ENCODE data around the gene CD1E.
"Not testable (repeated sequence)": the region's sequence is repeated elsewhere in the genome, so short reads cannot be mapped to it uniquely, and the experiment has no call there.

Gene CD1E

DNA sequence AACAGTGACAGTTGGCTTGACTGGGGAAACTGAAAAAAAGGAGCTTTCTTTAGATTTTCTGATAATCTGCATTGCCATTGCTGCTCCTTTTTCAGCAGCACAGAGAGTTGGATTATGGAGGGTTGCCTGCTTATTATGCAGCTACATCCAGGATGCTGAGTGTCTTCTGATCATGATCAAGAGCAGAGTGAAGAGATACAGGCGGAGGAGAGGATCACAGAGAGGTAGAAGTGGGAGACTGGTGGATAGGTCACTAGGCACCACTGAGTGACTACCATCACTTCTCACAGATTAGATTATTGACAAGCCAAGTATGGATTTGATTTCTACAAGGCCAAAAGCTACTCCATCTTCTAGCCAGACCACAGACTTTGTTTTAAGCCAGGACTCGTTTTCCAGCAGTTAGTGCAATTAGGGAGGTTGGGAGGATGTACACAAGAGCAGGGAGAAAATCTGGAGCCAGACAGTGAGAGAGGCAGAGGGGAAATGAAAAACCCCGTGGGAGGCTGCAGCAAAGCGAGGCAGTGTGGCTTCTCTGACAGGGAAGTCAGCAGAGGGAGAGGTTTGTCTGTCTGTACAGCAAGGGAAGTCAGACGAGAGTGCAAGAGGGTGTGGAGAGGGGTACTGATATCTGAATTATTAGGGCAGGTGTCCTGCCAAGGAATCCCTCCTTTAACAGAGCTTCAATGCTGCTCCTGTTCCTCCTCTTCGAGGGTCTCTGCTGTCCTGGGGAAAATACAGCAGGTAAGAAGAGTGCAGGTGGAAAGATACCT, at the start of gene CD1E:
Gene CD1E, plus strand, starts transcription at position 592 of the 773 bp plus-strand sequence. Its CDS starts 95 bp downstream, at position 687.
- DNase-seq (ENCODE audit: low read depth in 2 of 3, low spot score in 2 of 3): no peak

GRCh38 chr1:158310623-158311022, 43.1 kb upstream of the CD1E start:
- no peak for DNase-seq (ENCODE audit: low read depth in 2 of 3, low spot score in 2 of 3)

DNA sequence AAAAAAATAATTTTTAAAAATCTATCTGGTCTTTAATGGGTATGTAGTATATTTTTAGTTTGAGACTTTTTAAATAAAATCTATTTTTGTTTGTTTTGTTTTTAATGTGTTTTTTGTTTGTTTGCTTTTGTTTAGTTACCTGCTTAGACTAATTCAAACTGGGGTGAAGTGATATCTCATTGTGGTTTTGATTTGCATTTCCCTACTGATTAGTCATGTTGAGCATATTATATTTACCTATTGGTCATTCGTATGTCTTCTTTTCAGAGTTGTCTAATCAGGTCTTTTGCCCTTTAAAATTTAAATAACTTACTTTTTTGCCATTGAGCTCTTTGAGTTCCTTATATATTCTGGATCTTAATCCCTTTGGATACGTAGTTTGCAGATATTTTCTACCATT, 42.6 kb upstream of the CD1E start:
- no peak for DNase-seq (ENCODE audit: low read depth in 2 of 3, low spot score in 2 of 3)

- DNase-seq (ENCODE audit: low read depth in 2 of 3, low spot score in 2 of 3): no peak
Measured at GRCh38 chr1:158323866-158324265, 29.8 kb upstream of the CD1E start.

DNA sequence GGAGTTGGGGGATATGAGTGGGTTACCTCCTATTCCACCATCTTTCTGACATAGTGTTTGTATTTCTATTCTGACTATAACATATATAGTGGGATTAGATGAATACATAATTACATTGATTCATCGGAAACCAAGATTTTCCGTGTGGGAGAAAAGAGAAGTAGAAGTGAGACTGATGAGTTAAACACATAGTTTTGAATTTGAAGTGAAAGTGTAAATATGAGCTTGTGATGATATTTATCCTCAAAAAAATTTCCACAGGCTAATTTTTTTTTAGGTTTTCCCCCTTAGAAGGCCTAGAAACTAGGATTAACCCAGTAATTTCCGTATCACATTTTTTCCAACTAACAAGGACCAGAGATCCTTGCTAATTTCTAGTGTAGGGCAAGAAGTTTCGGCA, 29.3 kb upstream of the CD1E start:
- no peak for DNase-seq (ENCODE audit: low read depth in 2 of 3, low spot score in 2 of 3)

DNA sequence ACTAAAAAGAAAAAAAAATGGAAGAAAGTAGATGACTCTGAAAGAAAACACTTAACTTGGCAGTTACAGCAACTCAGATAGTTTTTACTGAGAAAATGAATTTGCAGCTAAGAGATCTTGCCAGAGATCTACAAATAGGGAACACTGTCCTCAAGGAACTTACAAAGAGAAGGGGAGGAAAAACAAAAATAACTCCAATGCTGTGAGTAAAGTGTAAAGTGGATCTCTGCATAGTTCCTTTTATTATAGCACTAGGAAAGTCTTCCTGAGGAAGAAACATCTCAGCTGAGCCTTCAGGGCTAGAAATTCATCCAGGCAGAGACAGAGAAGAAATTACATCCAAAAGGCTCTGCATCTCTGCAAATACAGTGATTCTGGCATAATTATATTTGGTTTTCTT, 26.2 kb upstream of the CD1E start:
- DNase-seq (ENCODE audit: low read depth in 2 of 3, low spot score in 2 of 3): no peak

DNA sequence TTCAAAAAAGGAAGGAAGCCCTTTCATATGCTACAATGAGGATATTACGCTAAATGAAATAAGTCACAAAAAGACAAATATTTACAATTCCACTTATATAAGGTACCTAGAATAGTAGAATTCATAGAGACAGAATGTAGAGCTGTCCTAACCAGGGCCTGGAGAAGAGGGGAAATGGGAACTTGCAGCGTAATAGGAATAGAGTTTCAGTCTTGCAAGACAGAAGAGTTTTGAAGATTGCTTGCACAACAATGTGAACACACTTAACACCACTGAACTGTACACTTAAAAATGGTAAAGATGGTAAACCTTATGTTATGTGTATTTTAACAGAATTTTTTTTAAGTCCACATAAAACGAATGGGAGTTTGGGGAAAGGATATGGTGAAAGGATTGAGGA, 25.3 kb upstream of the CD1E start:
- DNase-seq (ENCODE audit: low read depth in 2 of 3, low spot score in 2 of 3): no peak

DNA sequence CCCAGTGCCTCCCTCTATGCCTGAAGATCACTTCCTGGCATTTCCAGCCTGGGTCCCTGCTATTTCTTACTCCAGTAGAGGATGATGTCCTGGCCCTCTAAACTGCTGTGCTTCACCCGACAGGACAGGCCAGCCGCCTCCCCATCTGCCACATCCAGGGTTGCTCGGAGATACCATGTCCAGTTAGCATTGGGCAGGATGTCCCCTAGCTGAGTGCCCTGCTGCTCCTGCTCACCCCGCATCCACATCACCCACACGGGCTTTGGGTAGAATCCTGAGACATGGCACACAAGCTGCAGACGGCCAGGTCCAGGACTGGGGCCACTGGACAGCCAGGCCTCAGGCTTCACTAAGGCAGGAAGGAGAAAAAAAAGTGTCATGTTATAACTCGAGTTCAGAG, 24.4 kb upstream of the CD1E start:
- no peak for DNase-seq (ENCODE audit: low read depth in 2 of 3, low spot score in 2 of 3)

- no peak for DNase-seq (ENCODE audit: low read depth in 2 of 3, low spot score in 2 of 3)
Measured at GRCh38 chr1:158329733-158330132, 24.0 kb upstream of the CD1E start.

GRCh38 chr1:158330391-158331105, 23.1 kb upstream of the CD1E start:
- no peak for DNase-seq (ENCODE audit: low read depth in 2 of 3, low spot score in 2 of 3)

GRCh38 chr1:158331106-158331425, 22.6 kb upstream of the CD1E start:
- no peak for DNase-seq (ENCODE audit: low read depth in 2 of 3, low spot score in 2 of 3)

DNA sequence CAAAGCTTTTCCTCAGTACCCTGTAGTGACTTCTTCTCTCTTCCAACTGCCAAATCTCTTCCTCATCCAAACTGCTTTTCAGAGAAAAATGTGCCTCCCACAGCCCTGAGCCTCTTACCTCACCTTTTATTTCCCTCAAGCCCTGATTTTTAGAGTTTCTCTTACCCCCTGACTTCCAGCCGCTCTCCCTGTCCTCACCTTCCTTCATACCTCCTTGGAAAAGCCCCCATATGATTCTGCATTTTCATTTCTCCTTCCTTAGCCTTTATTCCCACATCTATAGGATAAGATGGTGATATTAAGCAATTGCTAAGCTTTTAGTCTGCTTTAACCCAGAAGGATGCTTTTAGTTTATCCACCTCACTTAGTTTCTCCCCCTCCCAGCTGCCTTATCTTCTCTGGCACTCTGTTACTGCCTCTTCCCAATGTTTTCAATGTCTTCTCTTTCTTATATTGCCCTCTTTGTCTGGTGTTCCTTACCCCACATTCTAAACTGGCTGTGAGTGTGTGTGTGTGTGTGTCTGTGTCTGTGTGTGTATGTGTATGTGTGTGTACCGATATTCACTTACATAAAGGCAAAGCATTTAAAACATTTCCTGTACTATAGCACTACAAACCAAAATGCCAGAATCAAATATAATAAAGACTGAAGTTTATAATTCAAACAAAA, 22.1 kb upstream of the CD1E start, which contains the start of gene CD1B:
Gene CD1B, minus strand, starts transcription at position 51 of the 670 bp plus-strand sequence. CDS start 108 bp downstream, outside the sequence.
- no peak for DNase-seq (ENCODE audit: low read depth in 2 of 3, low spot score in 2 of 3)

DNA sequence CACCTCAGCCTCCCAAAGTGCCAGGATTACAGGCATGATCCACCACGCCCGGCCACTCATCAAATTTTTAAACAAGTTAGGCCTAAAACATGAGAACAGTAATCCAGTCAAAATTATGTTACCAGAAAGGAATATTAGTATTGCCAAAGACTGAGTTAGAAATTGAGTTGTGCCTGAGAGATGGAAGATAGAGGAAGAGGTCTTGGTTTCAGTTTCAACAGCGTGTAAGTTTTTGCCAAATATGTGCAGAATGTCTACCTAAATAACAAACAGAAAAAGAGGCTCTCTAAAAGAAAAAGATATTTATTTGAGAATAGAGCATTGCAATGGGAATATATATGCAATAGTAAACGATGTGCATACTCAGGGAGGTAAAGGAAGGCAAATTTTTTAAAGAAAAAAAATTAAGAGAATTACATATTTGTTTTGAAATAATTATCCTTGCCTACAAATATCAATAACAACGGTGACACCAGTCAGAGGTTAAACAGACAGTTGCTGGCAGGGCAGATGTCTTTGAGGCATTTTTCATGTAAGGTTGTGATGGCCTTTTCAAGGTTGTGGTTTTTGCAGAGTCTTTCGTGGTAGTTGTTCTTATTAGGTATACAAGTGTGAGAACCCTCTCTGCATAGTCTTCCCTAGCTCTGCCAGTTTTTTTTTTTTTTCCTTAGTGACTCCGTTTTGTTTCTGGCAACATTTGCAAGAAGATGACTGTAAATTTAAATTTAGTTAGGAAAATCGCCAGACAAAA, 20.1 kb upstream of the CD1E start:
- no peak for DNase-seq (ENCODE audit: low read depth in 2 of 3, low spot score in 2 of 3)

- no peak for DNase-seq (ENCODE audit: low read depth in 2 of 3, low spot score in 2 of 3)
Measured at GRCh38 chr1:158334526-158335212, 19.0 kb upstream of the CD1E start.

- DNase-seq (ENCODE audit: low read depth in 2 of 3, low spot score in 2 of 3): no peak
Measured at GRCh38 chr1:158335213-158335532, 18.5 kb upstream of the CD1E start.

- not testable (repeated sequence) for DNase-seq (ENCODE audit: low read depth in 2 of 3, low spot score in 2 of 3)
Measured at GRCh38 chr1:158336413-158336812, 17.3 kb upstream of the CD1E start.

DNA sequence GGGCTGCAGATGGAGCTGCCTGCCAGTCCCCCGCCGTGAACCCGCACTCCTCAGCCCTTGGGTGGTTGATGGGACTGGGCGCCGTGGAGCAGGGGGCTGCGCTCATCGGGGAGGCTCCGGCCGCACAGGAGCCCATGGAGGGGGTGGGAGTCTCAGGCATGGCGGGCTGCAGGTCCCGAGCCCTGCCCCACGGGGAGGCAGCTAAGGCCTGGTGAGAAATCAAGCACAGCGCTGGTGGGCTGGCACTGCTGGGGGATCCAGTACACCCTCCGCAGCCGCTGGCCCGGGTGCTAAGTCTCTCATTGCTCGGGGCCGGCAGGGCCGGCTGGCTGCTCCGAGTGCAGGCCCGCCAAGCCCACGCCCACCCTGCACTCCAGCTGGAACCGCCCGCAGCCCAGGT, 4.7 kb upstream of the CD1E start:
- DNase-seq (ENCODE audit: low read depth in 2 of 3, low spot score in 2 of 3): not testable (repeated sequence)

- DNase-seq (ENCODE audit: low read depth in 2 of 3, low spot score in 2 of 3): no peak
Measured at GRCh38 chr1:158354255-158354654, 561 bp downstream of the CD1E start.

DNA sequence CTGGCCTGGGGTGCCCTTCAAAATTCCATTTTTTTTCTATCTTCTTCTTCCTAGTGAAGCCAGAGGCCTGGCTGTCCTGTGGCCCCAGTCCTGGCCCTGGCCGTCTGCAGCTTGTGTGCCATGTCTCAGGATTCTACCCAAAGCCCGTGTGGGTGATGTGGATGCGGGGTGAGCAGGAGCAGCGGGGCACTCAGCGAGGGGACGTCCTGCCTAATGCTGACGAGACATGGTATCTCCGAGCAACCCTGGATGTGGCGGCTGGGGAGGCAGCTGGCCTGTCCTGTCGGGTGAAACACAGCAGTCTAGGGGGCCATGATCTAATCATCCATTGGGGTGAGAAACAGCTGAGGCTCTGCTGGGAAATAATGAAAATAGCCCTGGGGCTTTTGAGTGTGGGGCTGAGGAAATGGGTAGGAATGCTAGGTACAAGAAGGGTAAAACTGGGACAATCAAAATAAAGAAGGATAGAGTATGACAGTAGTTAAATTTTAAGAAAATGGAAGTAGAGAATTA, 2.1 kb downstream of the CD1E start:
- DNase-seq (ENCODE audit: low read depth in 2 of 3, low spot score in 2 of 3): no peak

GRCh38 chr1:158356616-158357015, 2.9 kb downstream of the CD1E start:
- no peak for DNase-seq (ENCODE audit: low read depth in 2 of 3, low spot score in 2 of 3)

DNA sequence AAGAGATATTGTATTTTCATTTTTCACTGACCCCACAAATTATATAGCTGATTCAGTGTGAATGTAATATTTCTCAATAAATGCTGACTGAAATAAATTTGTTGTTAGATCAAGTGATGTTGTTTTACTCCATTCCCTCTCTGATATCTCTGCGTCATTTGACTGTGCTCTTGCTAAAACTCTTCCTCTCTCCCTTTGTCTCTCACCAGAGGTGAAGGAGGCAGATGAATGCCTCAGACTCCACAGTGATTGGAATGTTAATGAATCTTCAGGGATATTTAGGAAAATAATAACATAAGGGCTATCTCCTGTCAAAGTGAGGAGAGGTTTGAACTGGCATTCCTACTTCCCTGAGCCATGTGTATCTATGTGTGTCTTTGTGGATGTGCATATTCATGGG, 3.7 kb downstream of the CD1E start:
- DNase-seq (ENCODE audit: low read depth in 2 of 3, low spot score in 2 of 3): no peak
